Neuronal stem cell (in vitro differentiated cells): Measurements from ENCODE around the gene AADAT.

ENCODE experiments used
- DNase-seq: peaks from one replicate; pipeline ENCODE4 v3.0.0-alpha.2; 2013; ENCODE audit warnings: low spot score
- H2AFZ ChIP-seq: one replicate; pipeline ENCODE4 v1.6.1; 2013; ENCODE audit warnings: mild to moderate bottlenecking, low read length, inconsistent platforms
- H2AK5ac ChIP-seq: 2 replicates; pipeline ENCODE4 v1.6.1; 2013; ENCODE audit warnings: low read depth, mild to moderate bottlenecking, inconsistent platforms, low read length, moderate library complexity, mixed read lengths
- H2BK120ac ChIP-seq: 2 replicates; pipeline ENCODE4 v1.6.1; 2013; ENCODE audit warnings: low read depth, mild to moderate bottlenecking, inconsistent platforms, low read length, moderate library complexity, mixed read lengths
- H2BK12ac ChIP-seq: one replicate; pipeline ENCODE4 v1.6.1; 2013; ENCODE audit warnings: low read length, inconsistent platforms
- H2BK15ac ChIP-seq: 2 replicates; pipeline ENCODE4 v1.6.1; 2013; ENCODE audit warnings: mild to moderate bottlenecking, low read length, inconsistent platforms, mixed read lengths
- H2BK5ac ChIP-seq: one replicate; pipeline ENCODE4 v1.6.1; 2013; ENCODE audit warnings: inconsistent platforms, mild to moderate bottlenecking, low read length, moderate library complexity
- H3K14ac ChIP-seq: one replicate; pipeline ENCODE4 v1.6.1; 2013; ENCODE audit warnings: low read length, inconsistent platforms
- H3K18ac ChIP-seq: 2 replicates; pipeline ENCODE4 v1.6.1; 2013; ENCODE audit warnings: low read length, inconsistent platforms
- H3K23ac ChIP-seq: 2 replicates; pipeline ENCODE4 v1.6.1; 2013; ENCODE audit warnings: low read depth, mild to moderate bottlenecking, mixed read lengths, low read length, inconsistent platforms; ENCODE audit not compliant: poor library complexity
- H3K27ac ChIP-seq: replicated peaks from 3 replicates; pipeline ENCODE4 v1.5.1; 2013; ENCODE audit warnings: low read length, inconsistent platforms
- H3K27me3 ChIP-seq, 3 experiments: 2 replicates each; pipeline ENCODE4 v1.6.1; 2013; ENCODE audit warnings: low read length in 3 of 3, mild to moderate bottlenecking in 2 of 3, inconsistent platforms in 1 of 3, low read depth in 1 of 3, mixed read lengths in 1 of 3, moderate library complexity in 1 of 3; ENCODE audit not compliant: control insufficient read depth in 3 of 3, insufficient read depth in 3 of 3
- H3K36me3 ChIP-seq, 2 donors: replicated peaks in 1 of 2; 2 replicates each; pipeline ENCODE4 v1.6.1; 2013; ENCODE audit warnings: low read length in 2 of 2; ENCODE audit not compliant: control insufficient read depth in 2 of 2, insufficient read depth in 2 of 2
- H3K4ac ChIP-seq: 2 replicates; pipeline ENCODE4 v1.6.1; 2013; ENCODE audit warnings: inconsistent platforms, mild to moderate bottlenecking, low read length, moderate library complexity
- H3K4me1 ChIP-seq, 2 donors: 1 replicate in 1 of 2; 2 replicates in 1 of 2; pipeline ENCODE4 v1.6.1; 2013; ENCODE audit warnings: low read length in 2 of 2, low read depth in 1 of 2; ENCODE audit not compliant: control insufficient read depth in 2 of 2, insufficient read depth in 1 of 2
- H3K4me2 ChIP-seq: one replicate; pipeline ENCODE4 v1.6.1; 2013; ENCODE audit warnings: mild to moderate bottlenecking, low read length, inconsistent platforms; ENCODE audit not compliant: insufficient read depth, poor library complexity, severe bottlenecking
- H3K4me3 ChIP-seq, 2 donors: 2 replicates each; pipeline ENCODE4 v1.5.1; 2013; ENCODE audit warnings: low read length in 2 of 2, mild to moderate bottlenecking in 2 of 2, inconsistent platforms in 1 of 2, moderate library complexity in 1 of 2
- H3K79me1 ChIP-seq: one replicate; pipeline ENCODE4 v1.6.1; 2013; ENCODE audit warnings: low read depth, mild to moderate bottlenecking, inconsistent platforms, low read length, moderate library complexity
- H3K9ac ChIP-seq: one replicate; pipeline ENCODE4 v1.6.1; 2013; ENCODE audit warnings: mild to moderate bottlenecking, low read depth, low read length, inconsistent platforms; ENCODE audit not compliant: poor library complexity
- H3K9me3 ChIP-seq, 2 donors: replicated peaks in 1 of 2; 2 replicates each; pipeline versions ENCODE3 to v1.6.1; 2013; ENCODE audit warnings: low read length in 2 of 2, mild to moderate bottlenecking in 2 of 2, inconsistent platforms in 1 of 2, low read depth in 1 of 2, mixed read lengths in 1 of 2, moderate library complexity in 1 of 2; ENCODE audit not compliant: control insufficient read depth in 2 of 2, insufficient read depth in 1 of 2
- H4K8ac ChIP-seq: one replicate; pipeline ENCODE4 v1.6.1; 2013; ENCODE audit warnings: low read depth, mild to moderate bottlenecking, inconsistent platforms, low read length, moderate library complexity
- H4K91ac ChIP-seq: one replicate; pipeline ENCODE4 v1.6.1; 2013; ENCODE audit warnings: low read length, low read depth, mild to moderate bottlenecking, inconsistent platforms; ENCODE audit not compliant: poor library complexity
- WGBS, 2 donors: extraction: QIAGEN DNeasy Blood & Tissue Kit; methylation state at CpG; one replicate each; pipeline ENCODE4 v1.1.7; 2013; ENCODE audit warnings: missing lambda C conversion rate in 2 of 2, mixed read lengths in 1 of 2; ENCODE audit not compliant: insufficient read length in 2 of 2, insufficient replicate concordance in 1 of 2; ENCODE audit errors: extremely low coverage in 2 of 2; 5-methylcytosine and 5-hydroxymethylcytosine counted together

AADAT gene

DNA sequence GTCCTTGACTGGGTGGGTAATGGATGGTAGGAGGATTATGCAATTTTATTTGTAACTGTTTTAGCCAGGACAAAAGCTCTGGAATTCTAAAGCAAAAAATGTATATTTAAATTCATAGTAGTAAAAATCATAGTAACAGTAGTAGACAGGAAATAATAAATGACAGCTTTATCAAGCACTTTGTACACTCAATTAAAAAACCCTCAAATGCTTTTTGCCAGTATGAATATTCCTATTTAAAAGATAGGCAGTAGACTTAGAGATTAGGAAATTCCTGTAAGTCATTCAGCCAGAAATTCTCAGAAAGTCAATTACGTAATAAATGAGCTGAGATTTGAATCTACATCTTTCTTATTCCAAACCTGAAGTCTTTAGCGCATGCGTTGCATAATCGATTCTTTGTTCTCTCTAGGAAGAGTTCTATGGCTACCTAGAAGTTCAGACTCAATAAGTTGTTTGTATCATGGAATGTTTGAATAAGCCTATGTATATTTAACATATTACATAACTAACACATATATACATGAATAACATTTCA is 2.5 kb downstream of the AADAT start:
- no peak for DNase-seq
- H3K18ac ChIP-seq: no peak overlapping the region
- no peak overlapping the region for H3K14ac ChIP-seq
- H3K4me3 ChIP-seq: no peak overlapping the region
- no peak overlapping the region for H3K9ac ChIP-seq
- peaks cover 5 to 65% of the 10 kb centered on the region in 2 donors for H3K36me3 ChIP-seq
- no peak overlapping the region for H3K27ac ChIP-seq
- H3K79me1 ChIP-seq: no peaks in the 10 kb centered on the region
- no peak overlapping the region for H4K91ac ChIP-seq
- no peak overlapping the region for H2BK5ac ChIP-seq
- H2BK15ac ChIP-seq: no peak overlapping the region
- WGBS, 2 donors: no CpG with 5 or more reads among the region's 4 CpGs
- no peak overlapping the region for H4K8ac ChIP-seq
- H2AK5ac ChIP-seq: no peak overlapping the region
- peaks cover 2 to 4% of the 10 kb centered on the region in 2 donors for H3K4me1 ChIP-seq
- H2BK120ac ChIP-seq: no peak overlapping the region
- H3K4ac ChIP-seq: no peak overlapping the region
- no peak overlapping the region for H3K23ac ChIP-seq
- peaks cover 0 to 16% of the 10 kb centered on the region in 2 donors for H3K9me3 ChIP-seq
- no peak overlapping the region for H3K4me2 ChIP-seq
- no peak overlapping the region for H2BK12ac ChIP-seq
- peaks cover 0 to 1% (median 0%) of the 10 kb centered on the region in 3 experiments for H3K27me3 ChIP-seq
- no peak overlapping the region for H2AFZ ChIP-seq

DNA sequence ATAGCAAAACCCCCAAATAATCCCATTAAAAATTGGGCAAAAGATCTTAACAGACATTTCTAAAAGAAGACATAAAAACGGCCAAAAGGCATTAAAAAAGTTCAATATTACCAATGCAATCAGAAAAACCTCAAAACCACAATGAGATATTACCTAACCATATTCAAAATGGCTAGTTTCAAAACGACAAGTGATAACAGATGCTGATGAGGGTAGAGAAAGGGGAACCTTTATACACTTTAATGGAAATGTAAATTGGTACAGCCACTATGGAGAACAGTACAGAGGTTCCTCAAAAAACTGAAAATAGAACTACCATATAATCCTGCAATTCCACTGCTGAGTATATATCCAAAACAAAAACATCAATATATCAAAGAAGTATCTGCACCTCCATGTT is 6.2 kb downstream of the AADAT start:
- Histone ChIP-seq H3K27me3 (no peaks in the 10 kb centered on the region), H2BK12ac (no peak overlapping the region), H3K9me3 (peaks cover 0 to 25% of the 10 kb centered on the region in 2 donors), H3K14ac (no peak overlapping the region), H2BK15ac (no peak overlapping the region), H2AFZ (no peak overlapping the region), H3K79me1 (no peaks in the 10 kb centered on the region), H4K91ac (no peak overlapping the region), H2AK5ac (no peak overlapping the region), H3K23ac (no peak overlapping the region), H3K36me3 (peaks cover 9 to 100% of the 10 kb centered on the region in 2 donors), H3K4ac (no peak overlapping the region), H4K8ac (no peak overlapping the region), H2BK5ac (no peak overlapping the region), H2BK120ac (no peak overlapping the region), H3K18ac (no peak overlapping the region), H3K4me2 (no peak overlapping the region), H3K4me1 (no peaks in the 10 kb centered on the region), H3K9ac (no peak overlapping the region), H3K4me3 (no peak overlapping the region), H3K27ac (no peak overlapping the region)
- no CpG with 5 or more reads among the region's 2 CpGs for WGBS, 2 donors
- DNase-seq: no peak

DNA sequence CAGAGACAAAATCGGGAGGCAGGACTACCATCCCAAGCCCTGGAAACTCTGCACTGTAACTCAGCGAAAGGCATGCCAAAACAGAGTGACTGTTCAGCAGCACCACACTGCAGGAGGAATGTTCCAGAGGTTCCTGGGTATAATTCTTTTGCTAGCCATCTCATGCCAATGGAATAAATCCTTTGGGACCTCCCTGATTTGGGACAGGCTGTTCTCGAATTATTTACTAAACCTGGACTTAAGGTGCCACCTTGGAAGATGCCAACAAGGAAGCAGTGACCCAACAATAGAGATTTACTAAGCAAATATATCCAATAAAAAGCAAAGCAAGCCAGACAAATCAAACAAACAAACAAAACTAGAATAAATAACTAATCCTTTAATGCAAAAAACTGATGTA is 9.3 kb downstream of the AADAT start:
- Histone ChIP-seq H3K14ac (no peak overlapping the region), H3K4ac (no peak overlapping the region), H3K9me3 (peaks cover 0 to 25% of the 10 kb centered on the region in 2 donors), H2BK12ac (no peak overlapping the region), H2BK15ac (no peak overlapping the region), H3K79me1 (no peaks in the 10 kb centered on the region), H3K4me2 (no peak overlapping the region), H3K27ac (no peak overlapping the region), H3K18ac (no peak overlapping the region), H3K36me3 (peaks cover 9 to 100% of the 10 kb centered on the region in 2 donors), H2BK120ac (no peak overlapping the region), H2AFZ (no peak overlapping the region), H3K23ac (no peak overlapping the region), H3K27me3 (no peaks in the 10 kb centered on the region), H3K4me1 (no peaks in the 10 kb centered on the region), H4K8ac (no peak overlapping the region), H2BK5ac (no peak overlapping the region), H2AK5ac (no peak overlapping the region), H4K91ac (no peak overlapping the region), H3K9ac (no peak overlapping the region), H3K4me3 (no peak overlapping the region)
- no peak for DNase-seq
- no CpG with 5 or more reads among the region's 3 CpGs for WGBS, 2 donors

DNA sequence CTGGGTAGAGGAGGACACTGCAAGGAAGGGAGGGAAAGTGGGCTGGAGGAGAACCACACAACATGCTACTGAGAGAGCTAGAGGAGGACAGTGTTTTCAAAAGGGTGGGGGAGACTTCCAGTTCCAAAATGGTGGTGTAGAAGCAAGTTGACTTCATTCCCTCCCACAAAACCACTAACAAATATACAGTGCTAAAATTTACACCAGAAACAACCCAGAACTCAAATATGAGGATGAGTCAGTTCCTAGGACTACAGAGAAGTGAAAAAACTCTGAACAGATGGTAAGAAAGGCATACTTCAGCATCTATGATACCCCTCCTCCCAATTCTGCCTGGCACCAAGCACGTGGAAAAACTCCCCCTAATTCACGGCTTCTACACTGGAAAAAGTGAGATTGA is 9.8 kb downstream of the AADAT start:
- no peaks in the 10 kb centered on the region for H3K79me1 ChIP-seq
- peaks cover 9 to 100% of the 10 kb centered on the region in 2 donors for H3K36me3 ChIP-seq
- H2BK120ac ChIP-seq: no peak overlapping the region
- H3K4me1 ChIP-seq: no peaks in the 10 kb centered on the region
- no peak overlapping the region for H3K18ac ChIP-seq
- H2AK5ac ChIP-seq: no peak overlapping the region
- H3K4me2 ChIP-seq: no peak overlapping the region
- H3K23ac ChIP-seq: no peak overlapping the region
- H3K27ac ChIP-seq: no peak overlapping the region
- H2BK5ac ChIP-seq: no peak overlapping the region
- H3K9me3 ChIP-seq: peaks cover 0 to 25% of the 10 kb centered on the region in 2 donors
- no peak overlapping the region for H3K4me3 ChIP-seq
- H2AFZ ChIP-seq: no peak overlapping the region
- no peak overlapping the region for H4K8ac ChIP-seq
- no peak overlapping the region for H2BK15ac ChIP-seq
- DNase-seq: no peak
- H4K91ac ChIP-seq: no peak overlapping the region
- no peak overlapping the region for H2BK12ac ChIP-seq
- H3K27me3 ChIP-seq: no peaks in the 10 kb centered on the region
- no CpG with 5 or more reads among the region's 2 CpGs for WGBS, 2 donors
- no peak overlapping the region for H3K9ac ChIP-seq
- no peak overlapping the region for H3K4ac ChIP-seq
- H3K14ac ChIP-seq: no peak overlapping the region
